Measurements from ENCODE around the gene ADAMTS3.
"Not testable (repeated sequence)": the region's sequence is repeated elsewhere in the genome, so short reads cannot be mapped to it uniquely, and the experiment has no call there.

Gene ADAMTS3

GRCh38 chr4:72467633-72468032 lies 101.4 kb downstream of the ADAMTS3 start:
- DNase-seq = no peak

GRCh38 chr4:72463724-72464123 lies 105.3 kb downstream of the ADAMTS3 start:
- DNase-seq = no peak

DNA sequence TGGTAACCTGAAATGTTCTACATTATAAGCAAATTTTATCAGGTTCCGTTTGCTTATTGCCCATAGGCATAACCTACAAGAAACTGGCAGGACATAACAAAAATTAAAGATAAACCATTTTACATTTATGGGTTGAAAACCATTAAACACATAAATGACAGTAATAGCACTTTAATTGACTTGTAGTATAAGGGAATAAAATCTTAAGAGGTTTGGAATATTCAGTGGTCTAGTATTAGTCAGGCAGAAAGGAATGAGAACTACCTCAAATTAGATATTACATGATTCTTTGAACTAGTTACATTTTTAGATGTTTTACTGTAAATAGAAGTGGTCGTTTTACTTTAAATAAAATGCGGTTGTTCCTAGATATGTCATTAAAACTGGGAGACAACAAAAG lies 111.9 kb downstream of the ADAMTS3 start:
- DNase-seq = no peak

GRCh38 chr4:72451349-72451748 lies 117.7 kb downstream of the ADAMTS3 start:
- no peak for DNase-seq

- DNase-seq = no peak
Observed at GRCh38 chr4:72449705-72450104, 119.3 kb downstream of the ADAMTS3 start.

- DNase-seq = no peak
Observed at GRCh38 chr4:72448231-72448630, 120.8 kb downstream of the ADAMTS3 start.

DNA sequence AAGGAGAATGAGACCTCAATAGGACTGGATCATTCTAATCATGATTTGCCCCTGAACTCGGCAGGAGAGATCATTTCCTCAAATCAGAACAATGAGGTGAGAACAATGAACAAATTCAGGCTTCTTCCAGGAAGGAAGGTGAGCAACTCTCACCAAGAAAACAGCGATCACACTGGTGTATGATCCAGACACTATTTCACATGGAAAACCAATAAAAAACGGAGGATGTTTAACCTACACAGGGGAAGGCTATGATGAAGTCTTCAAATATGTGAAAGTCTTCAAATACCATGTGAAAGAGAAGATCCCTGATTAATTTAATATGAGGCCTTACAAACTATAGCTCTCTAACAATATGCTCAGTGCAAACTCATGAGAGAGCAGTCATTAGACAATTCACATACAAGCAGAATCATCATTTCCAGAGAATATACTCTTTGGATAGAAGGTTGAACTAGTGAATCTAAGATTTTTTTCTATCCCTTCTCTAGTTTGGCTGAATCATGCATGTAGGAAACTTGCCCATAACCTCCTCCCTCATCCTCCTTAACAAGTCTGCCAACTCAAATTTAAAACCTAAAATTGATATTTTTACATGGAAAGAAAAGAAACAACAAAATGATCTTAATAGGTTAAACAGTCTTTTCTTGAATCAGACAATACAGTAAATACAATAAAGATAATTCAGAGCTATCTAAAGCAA lies 122.5 kb downstream of the ADAMTS3 start:
- no peak for DNase-seq

- no peak for DNase-seq
Observed at GRCh38 chr4:72444092-72444491, 124.9 kb downstream of the ADAMTS3 start.

DNA sequence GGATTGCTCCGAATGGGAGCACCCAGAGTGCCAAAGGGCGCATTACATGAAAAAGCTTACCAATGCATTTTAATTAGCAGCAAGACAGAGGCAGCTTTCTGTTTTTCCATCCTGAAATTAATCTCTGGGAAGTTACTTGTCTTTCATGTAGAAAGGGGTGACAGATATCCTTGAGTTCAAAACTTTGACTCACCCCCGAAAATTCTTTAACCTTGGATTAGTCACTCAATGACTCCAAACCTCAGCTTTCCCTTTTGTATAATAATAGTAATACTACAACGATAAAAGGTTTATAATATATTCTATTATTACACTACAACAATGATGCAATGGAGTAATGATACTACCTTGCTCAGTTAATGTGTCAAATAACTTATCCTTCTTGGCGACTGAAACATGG lies 126.3 kb downstream of the ADAMTS3 start:
- DNase-seq = no peak

DNA sequence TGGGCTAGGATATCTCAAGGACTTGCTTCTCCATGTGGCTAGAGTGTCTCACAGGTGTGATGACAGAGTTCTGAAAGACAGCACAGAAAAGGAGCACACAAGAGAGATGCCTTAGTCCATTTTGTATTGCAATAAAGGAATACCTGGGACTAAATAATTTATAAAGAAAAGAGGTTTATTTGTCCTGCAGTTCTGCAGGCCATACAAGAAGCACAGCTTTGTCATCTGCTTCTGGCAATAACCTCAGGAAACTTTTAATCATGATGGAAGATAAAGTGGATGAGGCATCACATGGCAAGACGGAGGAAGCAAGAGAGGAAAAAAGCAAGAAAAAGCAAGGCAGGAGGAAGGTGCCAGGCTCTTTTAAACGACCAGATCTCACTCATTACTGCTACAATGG lies 126.9 kb downstream of the ADAMTS3 start:
- no peak for DNase-seq

- no peak for DNase-seq
Observed at GRCh38 chr4:72440386-72440785, 128.6 kb downstream of the ADAMTS3 start.

DNA sequence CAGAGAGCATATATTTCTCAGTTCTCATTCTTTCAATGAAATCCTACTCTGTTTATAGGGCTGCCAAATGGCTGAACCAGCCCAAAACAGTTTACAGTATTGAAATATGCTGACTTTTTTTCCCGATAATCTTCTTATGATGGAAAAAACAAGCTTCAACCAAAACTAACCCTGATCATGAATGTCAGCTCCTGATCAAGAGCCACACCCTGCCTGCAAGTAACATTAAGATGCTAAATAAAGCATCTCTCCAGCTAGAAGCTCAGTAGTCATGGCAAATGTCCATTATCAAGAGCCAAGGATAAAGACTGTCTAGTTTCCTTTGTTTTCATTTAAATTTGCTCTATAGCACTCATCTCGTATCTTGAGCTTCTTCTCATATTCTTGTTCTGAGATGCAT lies 136.0 kb downstream of the ADAMTS3 start:
- no peak for DNase-seq

- no peak for DNase-seq
Observed at GRCh38 chr4:72432282-72432681, 136.7 kb downstream of the ADAMTS3 start.

GRCh38 chr4:72430988-72431387 lies 138.0 kb downstream of the ADAMTS3 start:
- DNase-seq = no peak

DNA sequence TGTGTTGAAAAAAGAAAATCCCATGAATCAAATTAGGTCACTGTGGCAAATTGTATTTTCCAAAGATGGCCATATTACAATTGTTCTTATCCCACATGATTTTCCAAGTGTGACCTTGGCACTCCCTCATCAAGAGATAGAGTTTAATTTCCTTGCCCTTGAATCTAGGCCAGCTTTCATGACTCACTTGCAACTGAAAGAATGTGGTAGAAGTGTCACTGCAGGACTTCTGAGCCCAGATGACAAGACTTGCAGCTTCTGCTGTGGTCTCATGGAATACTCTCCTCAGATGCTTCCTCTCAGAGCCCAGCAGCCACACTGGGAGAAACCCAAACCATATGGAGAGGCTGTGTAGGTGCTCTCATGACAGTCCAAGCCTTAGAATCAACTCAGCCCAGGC lies 139.0 kb downstream of the ADAMTS3 start:
- DNase-seq = no peak

DNA sequence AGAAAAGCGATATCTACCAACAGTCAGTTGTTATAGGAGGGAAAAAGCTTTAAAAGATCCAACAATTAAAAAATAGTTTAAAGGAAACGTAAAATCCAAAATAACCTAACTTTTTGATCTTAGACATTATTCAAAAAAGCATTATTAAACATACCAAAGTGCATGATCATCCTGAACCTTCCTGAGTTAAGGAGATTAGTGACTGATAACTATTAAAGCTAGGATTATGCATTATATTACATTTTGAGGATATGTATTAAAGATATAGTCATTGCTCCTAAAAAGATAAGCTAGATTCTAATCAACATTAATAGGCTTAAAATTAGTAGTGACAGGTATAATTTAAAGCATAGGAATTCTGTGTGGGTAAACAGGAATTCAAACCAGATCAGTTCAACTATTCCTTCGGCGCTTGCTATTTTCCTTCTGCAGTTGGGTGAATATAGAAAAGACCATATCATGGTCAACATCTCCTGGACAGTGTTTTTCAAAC lies 139.6 kb downstream of the ADAMTS3 start:
- DNase-seq = no peak

DNA sequence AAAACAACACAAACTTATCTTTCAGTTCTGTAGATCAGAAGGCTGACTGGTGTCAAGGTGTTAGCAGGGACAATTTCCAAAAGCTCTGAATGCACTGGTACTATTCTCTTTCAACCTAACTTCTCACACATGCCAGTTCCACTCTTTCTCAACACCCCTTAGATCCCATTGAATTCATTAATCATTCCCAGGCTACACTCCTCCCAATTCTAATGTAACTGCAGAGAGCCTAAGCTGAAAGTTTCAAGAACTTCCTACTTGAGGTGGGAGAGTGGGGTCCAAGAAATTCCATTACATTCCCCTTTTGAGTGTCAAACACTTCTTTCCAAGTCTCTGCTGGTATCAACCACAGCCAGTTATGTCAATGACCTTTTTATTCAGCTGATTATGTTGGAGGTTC lies 142.0 kb downstream of the ADAMTS3 start:
- no peak for DNase-seq

DNA sequence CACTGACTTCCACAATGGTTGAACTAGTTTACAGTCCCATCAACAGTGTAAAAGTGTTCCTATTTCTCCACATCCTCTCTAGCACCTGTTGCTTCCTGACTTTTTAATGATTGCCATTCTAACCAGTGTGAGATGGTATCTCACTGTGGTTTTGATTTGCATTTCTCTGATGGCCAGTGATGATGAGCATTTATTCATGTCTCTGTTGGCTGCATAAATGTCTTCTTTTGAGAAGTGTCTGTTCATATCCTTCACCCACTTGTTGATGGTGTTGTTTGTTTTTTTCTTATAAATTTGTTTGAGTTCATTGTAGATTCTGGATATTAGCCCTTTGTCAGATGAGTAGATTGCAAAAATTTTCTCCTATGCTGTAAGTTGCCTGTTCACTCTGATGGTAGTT lies 143.1 kb downstream of the ADAMTS3 start:
- not testable (repeated sequence) for DNase-seq

- no peak for DNase-seq
Observed at GRCh38 chr4:72424006-72424405, 145.0 kb downstream of the ADAMTS3 start.

- no peak for DNase-seq
Observed at GRCh38 chr4:72422416-72422815, 146.6 kb downstream of the ADAMTS3 start.

DNA sequence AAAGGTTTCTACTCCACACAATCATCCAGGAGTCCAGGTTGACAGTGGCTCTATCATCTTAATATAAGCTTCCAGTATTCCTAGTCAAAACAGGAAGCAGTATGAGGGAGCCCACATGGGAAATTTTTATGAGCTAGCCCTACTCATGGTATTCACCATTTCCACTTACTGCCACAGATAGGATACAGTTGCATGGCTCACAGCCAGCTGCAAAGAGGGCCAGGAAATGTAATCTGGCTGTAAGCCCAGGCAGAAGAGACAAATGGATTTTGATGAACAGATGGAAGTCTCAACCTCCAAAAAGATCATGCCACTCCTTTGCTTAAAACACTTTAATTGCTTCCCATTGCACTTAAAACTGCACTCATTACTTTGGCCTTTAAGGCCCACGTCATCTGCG lies 150.6 kb downstream of the ADAMTS3 start:
- DNase-seq = no peak

DNA sequence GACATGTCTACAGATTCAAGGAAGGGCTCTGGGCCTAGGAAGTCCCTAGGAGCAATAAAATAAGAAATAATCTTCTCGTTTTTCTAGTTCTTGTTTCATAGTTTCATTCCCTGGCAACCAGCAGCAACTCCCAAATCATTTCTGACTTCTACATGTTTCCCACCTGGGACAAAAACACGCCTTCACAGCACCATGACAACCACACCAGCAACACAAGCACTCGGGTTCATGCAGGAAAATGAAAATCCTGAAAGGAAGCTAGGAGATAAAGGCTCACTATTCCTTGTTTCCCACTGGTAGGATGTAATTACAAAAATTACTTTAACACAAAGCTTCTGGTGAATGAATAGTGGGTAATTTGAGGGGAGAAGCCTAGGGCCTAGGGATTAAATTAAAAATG lies 158.9 kb downstream of the ADAMTS3 start:
- DNase-seq = no peak

GRCh38 chr4:72408568-72408967 lies 160.5 kb downstream of the ADAMTS3 start:
- no peak for DNase-seq

DNA sequence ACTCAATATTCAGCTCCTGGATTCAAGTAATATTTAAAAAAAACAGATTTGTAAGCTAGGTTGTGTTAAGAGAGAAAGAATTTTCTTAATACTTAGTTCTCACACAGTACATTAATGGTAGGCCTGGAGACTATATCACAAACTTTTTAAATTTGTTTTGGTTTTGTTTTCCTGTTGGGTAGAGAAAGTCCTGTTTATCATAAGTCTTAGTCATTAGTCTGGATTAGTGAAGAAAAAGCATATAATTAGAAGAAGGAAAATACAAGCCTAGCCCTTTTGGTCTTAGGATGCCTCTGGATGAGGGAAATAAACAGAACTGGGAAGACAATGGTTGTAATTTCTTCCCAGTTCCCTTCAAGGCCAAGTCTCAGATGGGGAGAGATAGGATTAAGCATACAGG lies 163.6 kb downstream of the ADAMTS3 start:
- no peak for DNase-seq

- DNase-seq = no peak
Observed at GRCh38 chr4:72397314-72397713, 171.7 kb downstream of the ADAMTS3 start.
